ENCODE results near the gene GZMH.

DNA sequence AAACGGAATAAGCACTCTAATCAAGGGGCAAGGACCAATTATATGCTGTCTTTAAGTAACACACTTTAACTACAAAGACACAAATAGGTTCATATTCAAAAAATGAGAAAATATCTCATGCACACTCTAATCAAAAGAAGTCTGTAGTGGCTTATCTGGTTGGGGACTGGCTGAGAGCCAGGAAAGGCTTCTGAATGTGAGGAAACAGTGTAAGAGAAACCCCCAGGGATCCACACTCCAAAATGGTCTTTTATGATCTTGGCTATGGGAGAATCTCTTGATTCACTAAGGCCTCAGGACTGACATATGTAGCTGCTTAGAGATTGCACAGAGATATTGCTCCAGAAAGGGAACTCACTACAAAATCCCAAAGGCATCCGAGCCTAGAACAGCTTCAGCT, 43.7 kb downstream of the GZMH start:
- TF ChIP-seq EZH2phosphoT487 (IDR thresholded peaks at IDR 0.05; ENCODE audit: borderline replicate concordance, low read length) (no peak), CTCF (IDR thresholded peaks at IDR 0.05; ENCODE audit: low read depth, low read length, poor library complexity, severe bottlenecking) (no peak)

Data from DOHH2 (cell line).